Neuronal stem cell (in vitro differentiated cells): ENCODE results near the gene NRG3.

Source experiments
- DNase-seq: peaks from one replicate; pipeline ENCODE4 v3.0.0-alpha.2; 2013; ENCODE audit warnings: low spot score
- H2AFZ ChIP-seq: one replicate; pipeline ENCODE4 v1.6.1; 2013; ENCODE audit warnings: mild to moderate bottlenecking, low read length, inconsistent platforms
- H2AK5ac ChIP-seq: 2 replicates; pipeline ENCODE4 v1.6.1; 2013; ENCODE audit warnings: low read depth, mild to moderate bottlenecking, inconsistent platforms, low read length, moderate library complexity, mixed read lengths
- H2BK120ac ChIP-seq: 2 replicates; pipeline ENCODE4 v1.6.1; 2013; ENCODE audit warnings: low read depth, mild to moderate bottlenecking, inconsistent platforms, low read length, moderate library complexity, mixed read lengths
- H2BK12ac ChIP-seq: one replicate; pipeline ENCODE4 v1.6.1; 2013; ENCODE audit warnings: low read length, inconsistent platforms
- H2BK15ac ChIP-seq: 2 replicates; pipeline ENCODE4 v1.6.1; 2013; ENCODE audit warnings: mild to moderate bottlenecking, low read length, inconsistent platforms, mixed read lengths
- H2BK5ac ChIP-seq: one replicate; pipeline ENCODE4 v1.6.1; 2013; ENCODE audit warnings: inconsistent platforms, mild to moderate bottlenecking, low read length, moderate library complexity
- H3K14ac ChIP-seq: one replicate; pipeline ENCODE4 v1.6.1; 2013; ENCODE audit warnings: low read length, inconsistent platforms
- H3K18ac ChIP-seq: 2 replicates; pipeline ENCODE4 v1.6.1; 2013; ENCODE audit warnings: low read length, inconsistent platforms
- H3K23ac ChIP-seq: 2 replicates; pipeline ENCODE4 v1.6.1; 2013; ENCODE audit warnings: low read depth, mild to moderate bottlenecking, mixed read lengths, low read length, inconsistent platforms; ENCODE audit not compliant: poor library complexity
- H3K27ac ChIP-seq: replicated peaks from 3 replicates; pipeline ENCODE4 v1.5.1; 2013; ENCODE audit warnings: low read length, inconsistent platforms
- H3K27me3 ChIP-seq, 3 experiments: 2 replicates each; pipeline ENCODE4 v1.6.1; 2013; ENCODE audit warnings: low read length in 3 of 3, mild to moderate bottlenecking in 2 of 3, inconsistent platforms in 1 of 3, low read depth in 1 of 3, mixed read lengths in 1 of 3, moderate library complexity in 1 of 3; ENCODE audit not compliant: control insufficient read depth in 3 of 3, insufficient read depth in 3 of 3
- H3K36me3 ChIP-seq, 2 donors: replicated peaks in 1 of 2; 2 replicates each; pipeline ENCODE4 v1.6.1; 2013; ENCODE audit warnings: low read length in 2 of 2; ENCODE audit not compliant: control insufficient read depth in 2 of 2, insufficient read depth in 2 of 2
- H3K4ac ChIP-seq: 2 replicates; pipeline ENCODE4 v1.6.1; 2013; ENCODE audit warnings: inconsistent platforms, mild to moderate bottlenecking, low read length, moderate library complexity
- H3K4me1 ChIP-seq, 2 donors: 1 replicate in 1 of 2; 2 replicates in 1 of 2; pipeline ENCODE4 v1.6.1; 2013; ENCODE audit warnings: low read length in 2 of 2, low read depth in 1 of 2; ENCODE audit not compliant: control insufficient read depth in 2 of 2, insufficient read depth in 1 of 2
- H3K4me2 ChIP-seq: one replicate; pipeline ENCODE4 v1.6.1; 2013; ENCODE audit warnings: mild to moderate bottlenecking, low read length, inconsistent platforms; ENCODE audit not compliant: insufficient read depth, poor library complexity, severe bottlenecking
- H3K4me3 ChIP-seq, 2 donors: 2 replicates each; pipeline ENCODE4 v1.5.1; 2013; ENCODE audit warnings: low read length in 2 of 2, mild to moderate bottlenecking in 2 of 2, inconsistent platforms in 1 of 2, moderate library complexity in 1 of 2
- H3K79me1 ChIP-seq: one replicate; pipeline ENCODE4 v1.6.1; 2013; ENCODE audit warnings: low read depth, mild to moderate bottlenecking, inconsistent platforms, low read length, moderate library complexity
- H3K9ac ChIP-seq: one replicate; pipeline ENCODE4 v1.6.1; 2013; ENCODE audit warnings: mild to moderate bottlenecking, low read depth, low read length, inconsistent platforms; ENCODE audit not compliant: poor library complexity
- H3K9me3 ChIP-seq, 2 donors: replicated peaks in 1 of 2; 2 replicates each; pipeline versions ENCODE3 to v1.6.1; 2013; ENCODE audit warnings: low read length in 2 of 2, mild to moderate bottlenecking in 2 of 2, inconsistent platforms in 1 of 2, low read depth in 1 of 2, mixed read lengths in 1 of 2, moderate library complexity in 1 of 2; ENCODE audit not compliant: control insufficient read depth in 2 of 2, insufficient read depth in 1 of 2
- H4K8ac ChIP-seq: one replicate; pipeline ENCODE4 v1.6.1; 2013; ENCODE audit warnings: low read depth, mild to moderate bottlenecking, inconsistent platforms, low read length, moderate library complexity
- H4K91ac ChIP-seq: one replicate; pipeline ENCODE4 v1.6.1; 2013; ENCODE audit warnings: low read length, low read depth, mild to moderate bottlenecking, inconsistent platforms; ENCODE audit not compliant: poor library complexity
- WGBS, 2 donors: extraction: QIAGEN DNeasy Blood & Tissue Kit; methylation state at CpG; one replicate each; pipeline ENCODE4 v1.1.7; 2013; ENCODE audit warnings: missing lambda C conversion rate in 2 of 2, mixed read lengths in 1 of 2; ENCODE audit not compliant: insufficient read length in 2 of 2, insufficient replicate concordance in 1 of 2; ENCODE audit errors: extremely low coverage in 2 of 2; 5-methylcytosine and 5-hydroxymethylcytosine counted together

Gene NRG3

DNA sequence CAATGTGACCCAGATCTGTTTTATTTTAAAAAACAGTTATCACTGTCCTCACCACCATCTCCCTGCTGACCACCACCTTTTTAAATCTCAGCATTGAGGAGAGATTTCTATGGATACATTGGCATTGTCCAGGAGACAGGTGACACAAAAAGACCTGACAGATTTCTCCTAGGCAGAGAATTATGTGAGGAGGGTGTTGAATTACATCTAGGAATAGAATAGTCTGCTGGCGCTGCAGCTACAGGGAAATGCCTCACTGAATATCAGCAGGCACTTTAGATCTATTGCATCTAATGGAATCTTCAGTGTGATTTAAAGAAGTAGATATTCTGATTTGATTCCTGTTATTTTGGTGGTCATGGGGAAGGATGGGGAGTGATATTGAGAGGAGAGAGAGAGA, 593.5 kb downstream of the NRG3 start:
- Histone ChIP-seq H3K27ac (no peak overlapping the region), H3K36me3 (no peaks in the 10 kb centered on the region), H2AK5ac (no peak overlapping the region), H3K9ac (no peak overlapping the region), H4K8ac (no peak overlapping the region), H2BK12ac (no peak overlapping the region), H3K4me2 (no peak overlapping the region), H4K91ac (no peak overlapping the region), H2BK5ac (no peak overlapping the region), H3K4me3 (no peak overlapping the region), H3K27me3 (no peaks in the 10 kb centered on the region), H3K4ac (no peak overlapping the region), H3K18ac (no peak overlapping the region), H3K9me3 (no peaks in the 10 kb centered on the region), H3K79me1 (no peaks in the 10 kb centered on the region), H3K23ac (no peak overlapping the region), H3K14ac (no peak overlapping the region), H3K4me1 (peaks cover 11 to 20% of the 10 kb centered on the region in 2 donors), H2AFZ (no peak overlapping the region), H2BK15ac (no peak overlapping the region), H2BK120ac (no peak overlapping the region)
- DNase-seq: no peak
- WGBS, 2 donors: no CpG with 5 or more reads among the region's 1 CpG

DNA sequence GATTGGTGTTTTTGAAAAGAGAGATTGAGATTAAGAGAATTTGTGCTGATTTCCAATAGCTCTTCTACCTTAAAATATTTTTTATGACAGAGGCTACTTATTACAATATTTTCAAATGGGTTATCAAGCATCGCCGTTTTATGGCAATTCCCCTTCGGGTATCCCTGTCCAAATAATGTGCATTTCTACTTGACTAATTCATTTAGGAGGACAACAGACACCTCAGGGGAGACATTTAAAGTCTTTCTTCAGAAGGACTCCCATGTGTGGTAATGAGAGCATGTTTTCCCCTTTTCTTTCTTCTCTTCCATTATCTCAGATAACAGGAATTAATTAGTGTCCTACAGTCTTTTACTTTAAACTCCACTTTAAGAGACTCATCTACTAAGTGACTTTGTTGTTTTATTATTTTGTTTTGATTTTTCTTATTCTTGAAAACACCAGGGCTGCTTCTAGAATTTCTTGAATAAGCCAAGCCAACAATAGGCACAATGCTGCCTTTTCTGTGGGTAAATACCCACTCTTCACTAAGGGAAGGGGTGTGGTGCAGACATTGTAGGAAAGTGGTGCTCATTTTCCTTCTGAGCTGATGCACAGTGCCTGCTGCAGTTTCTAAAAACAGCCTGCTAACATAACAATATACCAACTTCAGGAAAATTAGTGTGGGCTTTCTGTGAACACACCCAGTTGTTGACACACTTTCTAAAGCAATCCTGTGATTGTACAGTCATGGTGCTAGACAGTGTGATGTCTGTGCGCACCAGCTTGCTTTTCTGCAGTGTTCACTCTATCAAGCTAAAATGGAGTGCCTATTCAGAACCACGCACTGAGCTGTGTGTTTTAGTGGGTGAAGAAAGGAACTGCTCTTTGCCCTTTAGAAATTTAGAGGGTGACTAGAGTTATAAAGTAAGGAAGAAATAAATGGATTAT, 597.7 kb downstream of the NRG3 start:
- H3K14ac ChIP-seq: no peak overlapping the region
- H4K91ac ChIP-seq: no peak overlapping the region
- H3K9ac ChIP-seq: no peak overlapping the region
- H2BK5ac ChIP-seq: no peak overlapping the region
- no peak overlapping the region for H3K4me3 ChIP-seq
- peaks cover 0 to 2% of the 10 kb centered on the region in 2 donors for H3K9me3 ChIP-seq
- peak; percentile 11 for DNase-seq
- no peak overlapping the region for H3K27ac ChIP-seq
- H4K8ac ChIP-seq: no peak overlapping the region
- peak overlapping the region; percentile 15 for H2AFZ ChIP-seq
- no peak overlapping the region for H3K4me2 ChIP-seq
- H2BK15ac ChIP-seq: no peak overlapping the region
- no CpG with 5 or more reads among the region's 5 CpGs for WGBS, 2 donors
- no peak overlapping the region for H3K18ac ChIP-seq
- H3K79me1 ChIP-seq: no peaks in the 10 kb centered on the region
- no peaks in the 10 kb centered on the region for H3K27me3 ChIP-seq
- H3K4ac ChIP-seq: no peak overlapping the region
- H3K23ac ChIP-seq: no peak overlapping the region
- no peak overlapping the region for H2AK5ac ChIP-seq
- no peak overlapping the region for H2BK12ac ChIP-seq
- peaks cover 11 to 19% of the 10 kb centered on the region in 2 donors for H3K4me1 ChIP-seq
- peaks cover 0 to 2% of the 10 kb centered on the region in 2 donors for H3K36me3 ChIP-seq
- H2BK120ac ChIP-seq: no peak overlapping the region

DNA sequence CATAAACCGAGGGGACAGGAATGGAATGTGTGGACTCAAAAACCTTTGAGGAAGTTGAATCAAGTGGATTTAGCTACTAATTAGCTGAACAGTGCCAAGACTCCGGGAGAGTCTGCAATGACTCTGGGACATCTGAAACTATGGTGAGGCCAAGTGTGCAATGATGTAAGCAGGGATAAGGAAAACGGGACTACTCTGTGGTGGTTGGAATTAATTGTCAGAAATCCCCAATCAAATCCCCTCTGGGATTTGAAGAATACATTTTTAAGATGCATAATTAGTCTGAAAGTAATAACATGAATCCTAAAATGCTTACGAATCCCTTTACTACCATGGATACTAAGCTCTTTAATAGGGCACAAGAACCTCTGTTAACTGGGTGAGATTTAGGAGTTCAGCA, 602.8 kb downstream of the NRG3 start:
- no peak overlapping the region for H4K91ac ChIP-seq
- H4K8ac ChIP-seq: no peak overlapping the region
- no peak overlapping the region for H2BK12ac ChIP-seq
- H3K4ac ChIP-seq: no peak overlapping the region
- H3K36me3 ChIP-seq: peaks cover 0 to 2% of the 10 kb centered on the region in 2 donors
- no peak overlapping the region for H3K14ac ChIP-seq
- no peak overlapping the region for H3K4me2 ChIP-seq
- H2AFZ ChIP-seq: no peak overlapping the region
- no peak overlapping the region for H2BK5ac ChIP-seq
- H2AK5ac ChIP-seq: no peak overlapping the region
- peaks cover 0 to 2% of the 10 kb centered on the region in 2 donors for H3K9me3 ChIP-seq
- WGBS, 2 donors: no CpG with 5 or more reads among the region's 4 CpGs
- no peak overlapping the region for H3K23ac ChIP-seq
- no peaks in the 10 kb centered on the region for H3K27me3 ChIP-seq
- H3K4me3 ChIP-seq: no peak overlapping the region
- no peaks in the 10 kb centered on the region for H3K79me1 ChIP-seq
- no peak overlapping the region for H2BK15ac ChIP-seq
- H3K27ac ChIP-seq: peak overlapping the region; percentile 70
- no peak overlapping the region for H3K9ac ChIP-seq
- no peak overlapping the region for H2BK120ac ChIP-seq
- H3K4me1 ChIP-seq: peaks cover 3 to 9% of the 10 kb centered on the region in 2 donors
- DNase-seq: no peak
- no peak overlapping the region for H3K18ac ChIP-seq

DNA sequence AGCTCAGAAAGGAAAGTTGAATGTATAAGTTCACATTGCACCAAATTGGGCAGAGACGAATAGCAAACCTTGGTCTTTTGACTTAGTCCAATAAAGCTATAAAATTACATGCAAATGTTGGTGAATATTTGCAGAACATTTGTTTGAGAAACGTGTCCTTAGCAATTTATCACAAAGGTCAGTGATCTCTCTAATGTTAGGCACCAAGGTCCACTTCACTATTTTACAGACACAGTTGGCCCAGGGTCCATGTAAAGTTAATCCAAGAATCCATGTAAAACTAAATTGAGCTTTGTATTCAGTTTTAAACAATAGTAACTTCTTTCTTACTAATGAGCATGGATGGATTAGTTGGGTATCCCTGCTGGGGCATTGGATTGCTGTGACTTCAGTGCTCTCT, 617.7 kb downstream of the NRG3 start:
- no peak overlapping the region for H2AK5ac ChIP-seq
- WGBS, 2 donors: no CpG with 5 or more reads among the region's 2 CpGs
- DNase-seq: no peak

More for the DNA sequence above, 617.7 kb downstream of the NRG3 start:
- Histone ChIP-seq H3K27ac (no peak overlapping the region), H2BK120ac (no peak overlapping the region), H3K4me1 (no peaks in the 10 kb centered on the region), H3K4me2 (no peak overlapping the region), H3K9ac (no peak overlapping the region), H3K36me3 (no peaks in the 10 kb centered on the region), H3K4ac (no peak overlapping the region), H3K27me3 (no peaks in the 10 kb centered on the region), H3K4me3 (no peak overlapping the region), H3K14ac (no peak overlapping the region), H4K8ac (no peak overlapping the region), H3K9me3 (no peaks in the 10 kb centered on the region), H3K79me1 (no peaks in the 10 kb centered on the region), H2BK5ac (no peak overlapping the region), H3K18ac (no peak overlapping the region), H2BK12ac (no peak overlapping the region), H2BK15ac (no peak overlapping the region), H2AFZ (no peak overlapping the region), H4K91ac (no peak overlapping the region), H3K23ac (no peak overlapping the region)
